ENCODE measurements around the gene CD180.

CD180 gene

GRCh38 chr5:67197536-67197935, 937 bp upstream of the CD180 start:
- no peak for TF ChIP-seq CTCF (IDR thresholded peaks at IDR 0.05)
- peaks cover 19% of the 10 kb centered on the region for H3K9me3 Mint-ChIP-seq
- DNase-seq: no peak
- no peak overlapping the region for H3K27ac Mint-ChIP-seq
- no peak overlapping the region for H3K4me3 Mint-ChIP-seq
- H3K4me1 Mint-ChIP-seq: peaks cover 10% of the 10 kb centered on the region
- H3K36me3 Mint-ChIP-seq (ENCODE audit: low read depth): peaks cover 11% of the 10 kb centered on the region
- H3K27me3 Mint-ChIP-seq (ENCODE audit: low read depth, poor library complexity): peaks cover 11% of the 10 kb centered on the region

GRCh38 chr5:67195406-67196275, 958 bp downstream of the CD180 start:
- no peak for TF ChIP-seq CTCF (IDR thresholded peaks at IDR 0.05)
- Mint-ChIP-seq H3K27me3 (ENCODE audit: low read depth, poor library complexity) (peaks cover 11% of the 10 kb centered on the region), H3K4me1 (peaks cover 20% of the 10 kb centered on the region), H3K9me3 (peaks cover 18% of the 10 kb centered on the region), H3K4me3 (no peak overlapping the region), H3K27ac (no peak overlapping the region), H3K36me3 (ENCODE audit: low read depth) (peaks cover 17% of the 10 kb centered on the region)
- DNase-seq: no peak

- H3K27ac Mint-ChIP-seq: no peak overlapping the region
- H3K9me3 Mint-ChIP-seq: peaks cover 18% of the 10 kb centered on the region
- no peak overlapping the region for H3K4me3 Mint-ChIP-seq
Measured at GRCh38 chr5:67194166-67194565, 2.4 kb downstream of the CD180 start.

GRCh38 chr5:67193439-67193807, 3.2 kb downstream of the CD180 start:
- no peak overlapping the region for H3K4me3 Mint-ChIP-seq
- H3K36me3 Mint-ChIP-seq (ENCODE audit: low read depth): peaks cover 17% of the 10 kb centered on the region
- TF ChIP-seq CTCF (IDR thresholded peaks at IDR 0.05): no peak
- DNase-seq: no peak
- H3K9me3 Mint-ChIP-seq: peaks cover 18% of the 10 kb centered on the region
- peaks cover 41% of the 10 kb centered on the region for H3K4me1 Mint-ChIP-seq
- peaks cover 11% of the 10 kb centered on the region for H3K27me3 Mint-ChIP-seq (ENCODE audit: low read depth, poor library complexity)
- no peak overlapping the region for H3K27ac Mint-ChIP-seq

More at GRCh38 chr5:67194166-67194565, 2.4 kb downstream of the CD180 start:
- no peak for DNase-seq
- H3K4me1 Mint-ChIP-seq: peaks cover 35% of the 10 kb centered on the region
- H3K27me3 Mint-ChIP-seq (ENCODE audit: low read depth, poor library complexity): peaks cover 11% of the 10 kb centered on the region
- peaks cover 17% of the 10 kb centered on the region for H3K36me3 Mint-ChIP-seq (ENCODE audit: low read depth)
- TF ChIP-seq CTCF (IDR thresholded peaks at IDR 0.05): no peak

- Mint-ChIP-seq H3K36me3 (ENCODE audit: low read depth) (peaks cover 17% of the 10 kb centered on the region), H3K27me3 (ENCODE audit: low read depth, poor library complexity) (peaks cover 8% of the 10 kb centered on the region), H3K9me3 (peaks cover 18% of the 10 kb centered on the region), H3K4me3 (no peak overlapping the region), H3K4me1 (peaks cover 41% of the 10 kb centered on the region), H3K27ac (no peak overlapping the region)
- no peak for DNase-seq
- no peak for TF ChIP-seq CTCF (IDR thresholded peaks at IDR 0.05)
Measured at GRCh38 chr5:67192719-67193438, 3.7 kb downstream of the CD180 start.
